GM12878 (cell line): ENCODE data around the gene ARHGAP21.

Source experiments
- ATF3 ChIP-seq: IDR thresholded peaks from 2 replicates; pipeline ENCODE4 v1.6.1; 2011; ENCODE audit warnings: low read depth, mild to moderate bottlenecking, low read length, moderate library complexity, borderline replicate concordance; ENCODE audit errors: extremely low read depth
- BCL3 ChIP-seq: IDR thresholded peaks from 2 replicates; pipeline ENCODE4 v1.6.1; 2011; ENCODE audit warnings: borderline replicate concordance, low read depth, mild to moderate bottlenecking, moderate library complexity, low read length; ENCODE audit not compliant: insufficient read depth, poor library complexity, severe bottlenecking
- CBFB ChIP-seq: IDR thresholded peaks from 2 replicates; pipeline ENCODE4 v1.6.1; 2016; ENCODE audit warnings: antibody characterized with exemption, low read depth
- CREM ChIP-seq: IDR thresholded peaks from 2 replicates; pipeline ENCODE4 v1.6.1; 2014; ENCODE audit warnings: antibody characterized with exemption, low read depth
- CTCF ChIP-seq, 3 experiments: IDR thresholded peaks in 2 of 3; conservative IDR thresholded peaks in 1 of 3; 2 replicates each; pipeline ENCODE4 v1.5.1; 2011; ENCODE audit warnings: low read depth in 3 of 3, low read length in 3 of 3, mild to moderate bottlenecking in 3 of 3, control low read depth in 2 of 3, moderate library complexity in 2 of 3, inconsistent platforms in 1 of 3, mixed read lengths in 1 of 3; ENCODE audit not compliant: control insufficient read depth in 2 of 3, insufficient read depth in 1 of 3; ENCODE audit errors: extremely low read depth in 1 of 3
- EZH2 ChIP-seq: IDR thresholded peaks from 2 replicates; pipeline ENCODE4 v1.6.1; 2012; ENCODE audit warnings: low read depth, mild to moderate bottlenecking, control low read depth, inconsistent platforms, low read length, borderline replicate concordance; ENCODE audit not compliant: control insufficient read depth
- JUND ChIP-seq: IDR thresholded peaks from 2 replicates; pipeline ENCODE4 v1.6.1; 2012; ENCODE audit warnings: low read depth, mild to moderate bottlenecking, low read length, improper control_type of control experiment, moderate library complexity
- MLLT1 ChIP-seq: fragments of 450-650 bp; IDR thresholded peaks from 2 replicates; pipeline ENCODE4 v1.6.1; 2016; ENCODE audit warnings: mild to moderate bottlenecking
- TCF7 ChIP-seq: IDR thresholded peaks from 2 replicates; pipeline ENCODE4 v1.6.1; 2014; ENCODE audit warnings: antibody characterized with exemption, borderline replicate concordance

- TF ChIP-seq CTCF (IDR thresholded peaks at IDR 0.05 in 2 of 3, conservative IDR thresholded peaks at IDR 0.05 in 1 of 3; ENCODE audit: control insufficient read depth in 2 of 3, extremely low read depth in 1 of 3, insufficient read depth in 1 of 3, low read depth in 3 of 3, low read length in 3 of 3) (no peak), EZH2 (no peak), CBFB (no peak), CREM (no peak), TCF7 (no peak), MLLT1 (no peak), ATF3 (no peak), BCL3 (no peak), JUND (no peak)
Observed at GRCh38 chr10:24570658-24571426, 152.8 kb downstream of the ARHGAP21 start.
